Sigmoid colon (tissue), 7 donors: ENCODE results near the gene CCN2. TPM values are rescaled to one million over a fixed set of nuclear protein-coding genes. Genes with fewer than 3 reads are reported as not detected.

ENCODE experiments used
- DNase-seq: peaks from one replicate; pipeline ENCODE4 v3.0.0-alpha.2; 2019
- H3K27ac ChIP-seq, 4 donors: fragments of 200-600 bp; sonication (generic); one replicate each; pipeline ENCODE4 v1.5.1; 2016 to 2019; ENCODE audit warnings: mild to moderate bottlenecking in 1 of 4
- H3K27me3 ChIP-seq, 3 donors: fragments of 200-600 bp; sonication (generic); one replicate each; pipeline ENCODE4 v1.5.1; 2019; ENCODE audit warnings: mild to moderate bottlenecking in 1 of 3
- H3K36me3 ChIP-seq, 4 donors: fragments of 200-600 bp; sonication (generic); one replicate each; pipeline ENCODE4 v1.5.1; 2016 to 2019
- H3K4me1 ChIP-seq, 4 donors: fragments of 200-600 bp; sonication (generic); one replicate each; pipeline ENCODE4 v1.5.1; 2017 to 2019
- H3K4me3 ChIP-seq, 4 donors: fragments of 200-600 bp; sonication (generic); one replicate each; pipeline ENCODE4 v1.5.1; 2017 to 2019; ENCODE audit warnings: mild to moderate bottlenecking in 2 of 4, moderate library complexity in 1 of 4
- H3K9me3 ChIP-seq, 4 donors: fragments of 200-600 bp in 3 of 4; sonication (generic) in 3 of 4; one replicate each; pipeline versions ENCODE4 v1.5.1 to v1.6.1; 2013 to 2019
- CTCF ChIP-seq, 4 experiments: fragments of 450-650 bp in 3 of 4; fragments of 200-600 bp in 1 of 4; IDR thresholded peaks; one replicate each; pipeline ENCODE4 v1.5.1; 2016 to 2019; ENCODE audit warnings: antibody characterized with exemption in 4 of 4, mild to moderate bottlenecking in 3 of 4, moderate library complexity in 2 of 4
- EP300 ChIP-seq, 4 donors: sonication (generic); formaldehyde crosslinking; IDR thresholded peaks; one replicate each; pipeline ENCODE4 v1.6.1; 2017; ENCODE audit warnings: antibody characterized with exemption in 4 of 4
- POLR2A ChIP-seq, 2 donors: fragments of 450-650 bp; IDR thresholded peaks; one replicate each; pipeline ENCODE4 v1.6.1; 2016; ENCODE audit warnings: antibody characterized with exemption in 2 of 2, mild to moderate bottlenecking in 2 of 2, moderate library complexity in 2 of 2
- POLR2AphosphoS5 ChIP-seq, 4 donors: sonication (generic); formaldehyde crosslinking; IDR thresholded peaks; one replicate each; pipeline ENCODE4 v1.6.1; 2017; ENCODE audit warnings: antibody characterized with exemption in 4 of 4
- WGBS, 2 donors: extraction: QIAGEN DNeasy Blood & Tissue Kit; methylation state at CpG; one replicate each; pipeline ENCODE4 v1.1.7; 2013; 5-methylcytosine and 5-hydroxymethylcytosine counted together
- intact Hi-C: fragments of 100-400 bp; cut with DNase I; formaldehyde crosslinking; loops from one replicate; pipeline ENCODE4 v1.15.1; 2023
- polyA plus RNA-seq, 3 donors: library from polyadenylated mRNA; stranded (reverse); fragments of 200-250 nt; gene quantifications; one replicate each; pipeline ENCODE4 v1.2.3, GENCODE V29; 2013
- total RNA-seq, 4 donors: library from RNA; depleted of rRNA; stranded (reverse); fragments of >200 nt; gene quantifications; one replicate each; pipeline ENCODE4 v1.1.0, GENCODE V29; 2016
- donor health status: healthy with polysubstance abuse.
- donor health status: Bipolar disorder and iron deficiency.
- donor health status: healthy.

Gene CCN2
- total and polyA plus RNA-seq, 7 donors, result 7.4 to 179 (median 43.5) TPM

GRCh38 chr6:131978522-131978921 lies 27.4 kb upstream of the CCN2 start:
- H3K4me3 ChIP-seq, result no peak overlapping the region
- peak overlapping the region in 1 of 4 donors; percentile 46 for H3K27ac ChIP-seq
- H3K27me3 ChIP-seq, result no peaks in the 10 kb centered on the region
- TF ChIP-seq EP300 (IDR thresholded peaks at IDR 0.05) (no peak), POLR2AphosphoS5 (IDR thresholded peaks at IDR 0.05) (no peak), POLR2A (IDR thresholded peaks at IDR 0.05) (no peak), CTCF (IDR thresholded peaks at IDR 0.05) (no peak)
- intact Hi-C loops, result no loop called here
- peaks cover 0 to 42% (median 22%) of the 10 kb centered on the region in 4 donors for H3K4me1 ChIP-seq
- no peaks in the 10 kb centered on the region for H3K9me3 ChIP-seq
- WGBS, 2 donors, result 69 to 71% methylated on average over 3 of the region's 3 CpGs
- no peaks in the 10 kb centered on the region for H3K36me3 ChIP-seq
- DNase-seq, result no peak

- TF ChIP-seq POLR2AphosphoS5 (IDR thresholded peaks at IDR 0.05) (no peak), EP300 (IDR thresholded peaks at IDR 0.05) (no peak), CTCF (IDR thresholded peaks at IDR 0.05) (no peak), POLR2A (IDR thresholded peaks at IDR 0.05) (no peak)
- DNase-seq, result no peak
- WGBS, 2 donors, result 18 to 51% methylated on average over 6 of the region's 6 CpGs
- H3K9me3 ChIP-seq, result no peaks in the 10 kb centered on the region
- H3K4me1 ChIP-seq, result peaks cover 0 to 39% (median 22%) of the 10 kb centered on the region in 4 donors
- no peaks in the 10 kb centered on the region for H3K27me3 ChIP-seq
- no peaks in the 10 kb centered on the region for H3K36me3 ChIP-seq
- H3K4me3 ChIP-seq, result no peak overlapping the region
- peak overlapping the region in 1 of 4 donors; percentile 2 for H3K27ac ChIP-seq
- intact Hi-C loops, result no loop called here
These were observed 25.4 kb upstream of the CCN2 start for GRCh38 chr6:131976545-131977061.

GRCh38 chr6:131972741-131973140 lies 21.6 kb upstream of the CCN2 start:
- no peaks in the 10 kb centered on the region for H3K27me3 ChIP-seq
- no peak overlapping the region for H3K4me3 ChIP-seq
- peaks cover 0 to 10% (median 3%) of the 10 kb centered on the region in 4 donors for H3K4me1 ChIP-seq
- 14 to 62% methylated on average over 2 of the region's 2 CpGs for WGBS, 2 donors
- H3K36me3 ChIP-seq, result no peaks in the 10 kb centered on the region
- DNase-seq, result no peak
- H3K27ac ChIP-seq, result no peak overlapping the region
- no peak for TF ChIP-seq CTCF (IDR thresholded peaks at IDR 0.05)
- TF ChIP-seq POLR2A (IDR thresholded peaks at IDR 0.05), result no peak
- TF ChIP-seq POLR2AphosphoS5 (IDR thresholded peaks at IDR 0.05), result no peak
- TF ChIP-seq EP300 (IDR thresholded peaks at IDR 0.05), result no peak
- intact Hi-C loops, result no loop called here
- no peaks in the 10 kb centered on the region for H3K9me3 ChIP-seq

GRCh38 chr6:131970076-131970859 lies 19.1 kb upstream of the CCN2 start:
- Histone ChIP-seq H3K4me1 (peaks cover 0 to 3% (median 0%) of the 10 kb centered on the region in 4 donors), H3K27ac (no peak overlapping the region), H3K4me3 (no peak overlapping the region), H3K27me3 (no peaks in the 10 kb centered on the region), H3K36me3 (no peaks in the 10 kb centered on the region), H3K9me3 (no peaks in the 10 kb centered on the region)
- no peak for TF ChIP-seq CTCF (IDR thresholded peaks at IDR 0.05)
- TF ChIP-seq POLR2A (IDR thresholded peaks at IDR 0.05), result no peak
- TF ChIP-seq POLR2AphosphoS5 (IDR thresholded peaks at IDR 0.05), result no peak
- TF ChIP-seq EP300 (IDR thresholded peaks at IDR 0.05), result no peak
- WGBS, 2 donors, result 83 to 96% methylated on average over 2 of the region's 2 CpGs
- intact Hi-C loops, result no loop called here
- no peak for DNase-seq
